GM23338 (cell line): ENCODE data around the gene PID1. TPM values are rescaled to one million over a fixed set of nuclear protein-coding genes. Genes with fewer than 3 reads are reported as not detected.

ENCODE experiments used
- ATAC-seq: fragments of 200-7000 bp; cut with Tn5 transposase; 3 replicates; pipeline ENCODE4 v1.9.1; 2020
- DNase-seq: peaks from one replicate; pipeline ENCODE4 v3.0.0-alpha.2; 2015; ENCODE audit warnings: low spot score
- H2AFZ ChIP-seq: fragments of 200-600 bp; sonication (generic); 2 replicates; pipeline ENCODE4 v1.8.0; 2016; ENCODE audit warnings: antibody characterized with exemption, mild to moderate bottlenecking, moderate library complexity
- H3F3A ChIP-seq: fragments of 200-600 bp; sonication (generic); replicated peaks from 2 replicates; pipeline ENCODE4 v1.8.0; 2017; ENCODE audit warnings: antibody characterized with exemption, mixed run types, low read depth
- H3K27ac ChIP-seq: fragments of 200-600 bp; sonication (generic); 2 replicates; pipeline ENCODE4 v1.6.1; 2016; ENCODE audit warnings: low read depth
- H3K27me3 ChIP-seq: fragments of 200-600 bp; sonication (generic); 2 replicates; pipeline ENCODE4 v1.8.0; 2016; ENCODE audit warnings: mild to moderate bottlenecking, mixed run types, moderate library complexity; ENCODE audit not compliant: insufficient read depth
- H3K36me3 ChIP-seq: fragments of 200-600 bp; sonication (generic); 2 replicates; pipeline ENCODE4 v1.8.0; 2016; ENCODE audit warnings: mild to moderate bottlenecking; ENCODE audit not compliant: insufficient read depth
- H3K4me1 ChIP-seq: fragments of 200-600 bp; sonication (generic); 2 replicates; pipeline ENCODE4 v1.8.0; 2016; ENCODE audit warnings: mild to moderate bottlenecking, moderate library complexity; ENCODE audit not compliant: insufficient read depth
- H3K4me2 ChIP-seq: fragments of 200-600 bp; sonication (generic); 2 replicates; pipeline ENCODE4 v1.7.1; 2017; ENCODE audit warnings: mixed run types
- H3K4me3 ChIP-seq: fragments of 200-600 bp; sonication (generic); 2 replicates; pipeline ENCODE4 v1.6.1; 2016; ENCODE audit warnings: mixed run types
- H3K79me2 ChIP-seq: fragments of 200-600 bp; sonication (generic); replicated peaks from 2 replicates; pipeline ENCODE4 v1.8.0; 2017; ENCODE audit warnings: mild to moderate bottlenecking; ENCODE audit not compliant: insufficient read depth
- H3K9me2 ChIP-seq: fragments of 200-600 bp; sonication (generic); 2 replicates; pipeline ENCODE4 v1.8.0; 2017; ENCODE audit not compliant: insufficient read depth
- H4K20me1 ChIP-seq: fragments of 200-600 bp; sonication (generic); replicated peaks from 2 replicates; pipeline ENCODE4 v1.8.0; 2017; ENCODE audit warnings: mild to moderate bottlenecking; ENCODE audit not compliant: insufficient read depth
- H3K27ac Mint-ChIP-seq: 2 replicates; pipeline ENCODE4 v1.8.0; 2020; ENCODE audit warnings: inconsistent platforms, mild to moderate bottlenecking, moderate library complexity, mixed read lengths
- H3K27me3 Mint-ChIP-seq: 3 replicates; pipeline ENCODE4 v1.8.0; 2022; ENCODE audit warnings: low read depth, mild to moderate bottlenecking, moderate library complexity, mixed read lengths, inconsistent platforms; ENCODE audit not compliant: insufficient read depth, poor library complexity
- H3K36me3 Mint-ChIP-seq: 3 replicates; pipeline ENCODE4 v1.8.0; 2021; ENCODE audit warnings: low read depth, mild to moderate bottlenecking, inconsistent platforms, moderate library complexity, mixed read lengths
- H3K4me1 Mint-ChIP-seq: 3 replicates; pipeline ENCODE4 v1.8.0; 2020; ENCODE audit warnings: mild to moderate bottlenecking, inconsistent platforms, mixed read lengths
- H3K4me3 Mint-ChIP-seq: 3 replicates; pipeline ENCODE4 v1.8.0; 2021; ENCODE audit warnings: moderate library complexity, mild to moderate bottlenecking, inconsistent platforms, mixed read lengths
- H3K9me3 Mint-ChIP-seq: 3 replicates; pipeline ENCODE4 v1.8.0; 2020; ENCODE audit warnings: moderate library complexity, mild to moderate bottlenecking, inconsistent platforms, mixed read lengths
- CREB1 ChIP-seq: fragments of 250-450 bp; sonication (Bioruptor Pico); IDR thresholded peaks from 2 replicates; pipeline ENCODE4 v1.5.0; 2020; ENCODE audit warnings: low read depth, mild to moderate bottlenecking, moderate library complexity
- EZH2phosphoT487 ChIP-seq: fragments of 200-600 bp; sonication (generic); IDR thresholded peaks from one replicate; pipeline ENCODE4 v1.8.1; 2018; ENCODE audit warnings: antibody characterized with exemption; ENCODE audit not compliant: unreplicated experiment
- NANOG ChIP-seq: IDR thresholded peaks from 2 replicates; pipeline ENCODE4 v1.6.1; 2016; ENCODE audit warnings: antibody characterized with exemption, borderline replicate concordance
- POLR2AphosphoS5 ChIP-seq: IDR thresholded peaks from 2 replicates; pipeline ENCODE4 v1.6.1; 2016; ENCODE audit warnings: antibody characterized with exemption, low read depth
- polyA plus RNA-seq: library from polyadenylated mRNA; unstranded; fragments of >200 nt; fragmentation: Nextera tagmentation; extraction: Ambion mirVana; gene quantifications from 2 replicates; pipeline ENCODE4 v1.2.1, GENCODE V29; 2016
- total RNA-seq: library from RNA; depleted of rRNA; stranded (reverse); fragments of >200 nt; shearing (Covaris generic); gene quantifications from 2 replicates; pipeline ENCODE4 v1.2.3, GENCODE V29; 2014
- TF ChIP-seq, protein P1 (sequence below): fragments of 250-450 bp; sonication (Bioruptor Pico); IDR thresholded peaks from 2 replicates; pipeline ENCODE4 v1.5.0; 2020; ENCODE audit warnings: mild to moderate bottlenecking, moderate library complexity
- TF ChIP-seq, protein P2 (sequence below): IDR thresholded peaks from one replicate; pipeline ENCODE4 v1.6.1; 2018; ENCODE audit warnings: antibody characterized with exemption; ENCODE audit not compliant: unreplicated experiment
- TF ChIP-seq, protein P3 (sequence below): IDR thresholded peaks from 2 replicates; pipeline ENCODE4 v1.6.1; 2016; ENCODE audit warnings: antibody characterized with exemption

Gene PID1
- total and polyA plus RNA-seq, 2 experiments from 2014 or later = 1.7 to 2.4 TPM

GRCh38 chr2:229314117-229314516, 43.0 kb upstream of the PID1 start (continued):
- TF ChIP-seq, protein P1, sequence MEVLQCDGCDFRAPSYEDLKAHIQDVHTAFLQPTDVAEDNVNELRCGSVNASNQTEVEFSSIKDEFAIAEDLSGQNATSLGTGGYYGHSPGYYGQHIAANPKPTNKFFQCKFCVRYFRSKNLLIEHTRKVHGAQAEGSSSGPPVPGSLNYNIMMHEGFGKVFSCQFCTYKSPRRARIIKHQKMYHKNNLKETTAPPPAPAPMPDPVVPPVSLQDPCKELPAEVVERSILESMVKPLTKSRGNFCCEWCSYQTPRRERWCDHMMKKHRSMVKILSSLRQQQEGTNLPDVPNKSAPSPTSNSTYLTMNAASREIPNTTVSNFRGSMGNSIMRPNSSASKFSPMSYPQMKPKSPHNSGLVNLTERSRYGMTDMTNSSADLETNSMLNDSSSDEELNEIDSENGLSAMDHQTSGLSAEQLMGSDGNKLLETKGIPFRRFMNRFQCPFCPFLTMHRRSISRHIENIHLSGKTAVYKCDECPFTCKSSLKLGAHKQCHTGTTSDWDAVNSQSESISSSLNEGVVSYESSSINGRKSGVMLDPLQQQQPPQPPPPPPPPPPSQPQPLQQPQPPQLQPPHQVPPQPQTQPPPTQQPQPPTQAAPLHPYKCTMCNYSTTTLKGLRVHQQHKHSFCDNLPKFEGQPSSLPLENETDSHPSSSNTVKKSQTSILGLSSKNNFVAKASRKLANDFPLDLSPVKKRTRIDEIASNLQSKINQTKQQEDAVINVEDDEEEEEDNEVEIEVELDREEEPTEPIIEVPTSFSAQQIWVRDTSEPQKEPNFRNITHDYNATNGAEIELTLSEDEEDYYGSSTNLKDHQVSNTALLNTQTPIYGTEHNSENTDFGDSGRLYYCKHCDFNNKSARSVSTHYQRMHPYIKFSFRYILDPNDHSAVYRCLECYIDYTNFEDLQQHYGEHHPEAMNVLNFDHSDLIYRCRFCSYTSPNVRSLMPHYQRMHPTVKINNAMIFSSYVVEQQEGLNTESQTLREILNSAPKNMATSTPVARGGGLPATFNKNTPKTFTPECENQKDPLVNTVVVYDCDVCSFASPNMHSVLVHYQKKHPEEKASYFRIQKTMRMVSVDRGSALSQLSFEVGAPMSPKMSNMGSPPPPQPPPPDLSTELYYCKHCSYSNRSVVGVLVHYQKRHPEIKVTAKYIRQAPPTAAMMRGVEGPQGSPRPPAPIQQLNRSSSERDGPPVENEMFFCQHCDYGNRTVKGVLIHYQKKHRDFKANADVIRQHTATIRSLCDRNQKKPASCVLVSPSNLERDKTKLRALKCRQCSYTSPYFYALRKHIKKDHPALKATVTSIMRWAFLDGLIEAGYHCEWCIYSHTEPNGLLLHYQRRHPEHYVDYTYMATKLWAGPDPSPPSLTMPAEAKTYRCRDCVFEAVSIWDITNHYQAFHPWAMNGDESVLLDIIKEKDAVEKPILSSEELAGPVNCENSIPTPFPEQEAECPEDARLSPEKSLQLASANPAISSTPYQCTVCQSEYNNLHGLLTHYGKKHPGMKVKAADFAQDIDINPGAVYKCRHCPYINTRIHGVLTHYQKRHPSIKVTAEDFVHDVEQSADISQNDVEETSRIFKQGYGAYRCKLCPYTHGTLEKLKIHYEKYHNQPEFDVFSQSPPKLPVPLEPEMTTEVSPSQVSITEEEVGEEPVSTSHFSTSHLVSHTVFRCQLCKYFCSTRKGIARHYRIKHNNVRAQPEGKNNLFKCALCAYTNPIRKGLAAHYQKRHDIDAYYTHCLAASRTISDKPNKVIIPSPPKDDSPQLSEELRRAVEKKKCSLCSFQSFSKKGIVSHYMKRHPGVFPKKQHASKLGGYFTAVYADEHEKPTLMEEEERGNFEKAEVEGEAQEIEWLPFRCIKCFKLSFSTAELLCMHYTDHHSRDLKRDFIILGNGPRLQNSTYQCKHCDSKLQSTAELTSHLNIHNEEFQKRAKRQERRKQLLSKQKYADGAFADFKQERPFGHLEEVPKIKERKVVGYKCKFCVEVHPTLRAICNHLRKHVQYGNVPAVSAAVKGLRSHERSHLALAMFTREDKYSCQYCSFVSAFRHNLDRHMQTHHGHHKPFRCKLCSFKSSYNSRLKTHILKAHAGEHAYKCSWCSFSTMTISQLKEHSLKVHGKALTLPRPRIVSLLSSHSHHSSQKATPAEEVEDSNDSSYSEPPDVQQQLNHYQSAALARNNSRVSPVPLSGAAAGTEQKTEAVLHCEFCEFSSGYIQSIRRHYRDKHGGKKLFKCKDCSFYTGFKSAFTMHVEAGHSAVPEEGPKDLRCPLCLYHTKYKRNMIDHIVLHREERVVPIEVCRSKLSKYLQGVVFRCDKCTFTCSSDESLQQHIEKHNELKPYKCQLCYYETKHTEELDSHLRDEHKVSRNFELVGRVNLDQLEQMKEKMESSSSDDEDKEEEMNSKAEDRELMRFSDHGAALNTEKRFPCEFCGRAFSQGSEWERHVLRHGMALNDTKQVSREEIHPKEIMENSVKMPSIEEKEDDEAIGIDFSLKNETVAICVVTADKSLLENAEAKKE (CRISPR knock-in tag) = no peak
- TF ChIP-seq NANOG (no peak), EZH2phosphoT487 (no peak), CREB1 (CRISPR knock-in tag) (no peak)
- TF ChIP-seq, protein P2, sequence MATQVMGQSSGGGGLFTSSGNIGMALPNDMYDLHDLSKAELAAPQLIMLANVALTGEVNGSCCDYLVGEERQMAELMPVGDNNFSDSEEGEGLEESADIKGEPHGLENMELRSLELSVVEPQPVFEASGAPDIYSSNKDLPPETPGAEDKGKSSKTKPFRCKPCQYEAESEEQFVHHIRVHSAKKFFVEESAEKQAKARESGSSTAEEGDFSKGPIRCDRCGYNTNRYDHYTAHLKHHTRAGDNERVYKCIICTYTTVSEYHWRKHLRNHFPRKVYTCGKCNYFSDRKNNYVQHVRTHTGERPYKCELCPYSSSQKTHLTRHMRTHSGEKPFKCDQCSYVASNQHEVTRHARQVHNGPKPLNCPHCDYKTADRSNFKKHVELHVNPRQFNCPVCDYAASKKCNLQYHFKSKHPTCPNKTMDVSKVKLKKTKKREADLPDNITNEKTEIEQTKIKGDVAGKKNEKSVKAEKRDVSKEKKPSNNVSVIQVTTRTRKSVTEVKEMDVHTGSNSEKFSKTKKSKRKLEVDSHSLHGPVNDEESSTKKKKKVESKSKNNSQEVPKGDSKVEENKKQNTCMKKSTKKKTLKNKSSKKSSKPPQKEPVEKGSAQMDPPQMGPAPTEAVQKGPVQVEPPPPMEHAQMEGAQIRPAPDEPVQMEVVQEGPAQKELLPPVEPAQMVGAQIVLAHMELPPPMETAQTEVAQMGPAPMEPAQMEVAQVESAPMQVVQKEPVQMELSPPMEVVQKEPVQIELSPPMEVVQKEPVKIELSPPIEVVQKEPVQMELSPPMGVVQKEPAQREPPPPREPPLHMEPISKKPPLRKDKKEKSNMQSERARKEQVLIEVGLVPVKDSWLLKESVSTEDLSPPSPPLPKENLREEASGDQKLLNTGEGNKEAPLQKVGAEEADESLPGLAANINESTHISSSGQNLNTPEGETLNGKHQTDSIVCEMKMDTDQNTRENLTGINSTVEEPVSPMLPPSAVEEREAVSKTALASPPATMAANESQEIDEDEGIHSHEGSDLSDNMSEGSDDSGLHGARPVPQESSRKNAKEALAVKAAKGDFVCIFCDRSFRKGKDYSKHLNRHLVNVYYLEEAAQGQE = no peak

- Mint-ChIP-seq H3K36me3 (no peaks in the 10 kb centered on the region), H3K4me3 (no peak overlapping the region), H3K27ac (no peak overlapping the region), H3K9me3 (no peaks in the 10 kb centered on the region), H3K27me3 (no peaks in the 10 kb centered on the region), H3K4me1 (no peaks in the 10 kb centered on the region)
- Histone ChIP-seq H4K20me1 (no peaks in the 10 kb centered on the region), H3K4me1 (no peaks in the 10 kb centered on the region), H3F3A (no peaks in the 10 kb centered on the region), H3K27ac (no peak overlapping the region), H3K4me3 (no peak overlapping the region), H3K27me3 (no peaks in the 10 kb centered on the region), H3K36me3 (no peaks in the 10 kb centered on the region), H3K9me2 (peaks cover 4% of the 10 kb centered on the region; the same call in 1 of the 2 replicates), H3K4me2 (no peak overlapping the region), H2AFZ (no peak overlapping the region), H3K79me2 (no peaks in the 10 kb centered on the region)
- no peak for DNase-seq
- ATAC-seq = no peak
- TF ChIP-seq NANOG (no peak), CREB1 (CRISPR knock-in tag) (no peak), POLR2AphosphoS5 (no peak)
- TF ChIP-seq, protein P3, sequence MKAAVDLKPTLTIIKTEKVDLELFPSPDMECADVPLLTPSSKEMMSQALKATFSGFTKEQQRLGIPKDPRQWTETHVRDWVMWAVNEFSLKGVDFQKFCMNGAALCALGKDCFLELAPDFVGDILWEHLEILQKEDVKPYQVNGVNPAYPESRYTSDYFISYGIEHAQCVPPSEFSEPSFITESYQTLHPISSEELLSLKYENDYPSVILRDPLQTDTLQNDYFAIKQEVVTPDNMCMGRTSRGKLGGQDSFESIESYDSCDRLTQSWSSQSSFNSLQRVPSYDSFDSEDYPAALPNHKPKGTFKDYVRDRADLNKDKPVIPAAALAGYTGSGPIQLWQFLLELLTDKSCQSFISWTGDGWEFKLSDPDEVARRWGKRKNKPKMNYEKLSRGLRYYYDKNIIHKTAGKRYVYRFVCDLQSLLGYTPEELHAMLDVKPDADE = no peak
Measured at GRCh38 chr2:229313591-229313990, 42.5 kb upstream of the PID1 start.
